DMS153 treated with DMSO at 0.1 percent for 48 hours (cell line): ENCODE data around the gene KIF17.

Experiments
- DNase-seq: peaks from one replicate; lab custom pipeline; 2025; ENCODE audit not compliant: unreplicated experiment; lab: John Stamatoyannopoulos, UW

Gene KIF17

GRCh38 chr1:20632386-20632785 lies 85.4 kb downstream of the KIF17 start:
- no peak for DNase-seq

GRCh38 chr1:20630729-20631128 lies 87.1 kb downstream of the KIF17 start:
- no peak for DNase-seq

- no peak for DNase-seq
Observed at GRCh38 chr1:20626524-20626923, 91.3 kb downstream of the KIF17 start.

GRCh38 chr1:20626098-20626427 lies 91.7 kb downstream of the KIF17 start:
- no peak for DNase-seq

DNA sequence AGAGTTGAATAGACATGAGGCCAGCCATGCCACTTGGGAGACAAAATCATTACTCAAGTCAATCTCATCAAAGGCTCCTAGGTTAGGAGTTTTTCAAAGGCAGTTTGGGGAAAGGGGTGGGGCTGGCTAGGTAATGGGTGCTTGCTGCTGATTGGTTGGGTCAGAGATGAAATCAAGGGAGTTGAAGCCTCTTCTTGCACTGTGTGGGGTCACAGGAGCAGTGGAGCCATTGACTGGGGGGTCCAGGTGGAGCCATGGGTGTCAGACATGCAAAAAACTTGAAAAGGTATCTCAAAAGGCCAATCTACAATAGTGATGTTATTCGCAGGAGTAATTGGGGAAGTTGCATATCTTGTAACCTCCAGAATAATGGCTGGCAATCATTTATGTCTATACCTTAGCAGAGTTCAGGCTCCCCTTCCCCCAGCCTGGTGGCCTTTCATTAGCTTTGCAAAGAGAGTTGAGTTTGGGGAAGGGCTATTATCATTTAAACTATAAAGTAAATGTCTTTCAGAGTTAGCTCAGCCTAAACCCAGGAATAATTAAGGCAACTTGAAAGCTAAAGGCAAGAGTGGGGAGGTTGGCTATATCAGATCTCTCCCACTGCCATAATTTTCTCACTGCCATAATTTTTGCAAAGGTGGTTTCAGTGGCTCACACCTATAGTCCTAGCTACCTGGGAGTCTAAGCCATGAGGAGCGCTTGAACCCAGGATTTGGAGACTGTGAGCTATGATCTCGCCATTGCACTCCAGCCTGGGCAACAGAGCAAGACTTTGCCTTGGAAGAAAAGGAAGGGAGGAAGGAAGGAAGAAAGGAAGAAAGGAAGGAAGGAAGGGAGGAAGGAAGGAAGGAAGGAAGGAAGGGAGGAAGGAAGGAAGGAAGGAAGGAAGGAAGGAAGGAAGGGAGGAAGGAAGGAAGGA lies 92.4 kb downstream of the KIF17 start:
- no peak for DNase-seq

DNA sequence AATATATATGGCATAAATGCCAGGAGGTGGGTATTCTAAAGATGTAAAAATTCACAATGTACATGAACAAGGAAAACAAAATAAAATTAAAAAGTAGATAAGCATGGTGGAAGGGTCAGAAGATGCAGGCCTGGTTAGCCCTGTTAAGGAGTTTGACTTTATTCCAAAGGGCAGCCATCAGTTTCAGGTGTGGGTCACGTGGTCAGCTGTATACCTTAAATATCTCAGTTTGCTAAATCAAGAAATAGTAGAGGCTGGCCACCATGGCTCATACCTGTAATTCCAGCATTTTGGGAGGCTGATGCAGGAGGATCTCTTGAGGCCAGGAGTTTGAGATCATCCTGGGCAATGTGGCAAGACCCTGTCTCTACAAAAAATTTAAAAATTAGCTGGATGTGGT lies 93.1 kb downstream of the KIF17 start:
- no peak for DNase-seq

GRCh38 chr1:20621012-20621411 lies 96.8 kb downstream of the KIF17 start:
- no peak for DNase-seq

GRCh38 chr1:20619999-20620398 lies 97.8 kb downstream of the KIF17 start:
- DNase-seq: no peak

DNA sequence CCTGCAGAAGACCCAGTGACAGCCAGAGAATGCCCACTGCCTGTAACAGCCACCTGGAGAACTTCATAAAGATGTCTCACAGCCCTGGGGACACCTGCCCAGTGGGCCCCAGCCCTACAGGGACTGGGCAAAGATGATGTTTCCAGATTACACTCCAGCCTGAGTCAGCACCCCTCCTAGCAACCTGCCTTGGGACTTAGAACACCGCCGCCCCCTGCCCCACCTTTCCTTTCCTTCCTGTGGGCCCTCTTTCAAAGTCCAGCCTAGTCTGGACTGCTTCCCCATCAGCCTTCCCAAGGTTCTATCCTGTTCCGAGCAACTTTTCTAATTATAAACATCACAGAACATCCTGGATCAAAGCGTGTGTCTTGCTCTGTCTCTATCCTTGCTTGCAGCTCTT lies 99.3 kb downstream of the KIF17 start:
- DNase-seq: no peak

DNA sequence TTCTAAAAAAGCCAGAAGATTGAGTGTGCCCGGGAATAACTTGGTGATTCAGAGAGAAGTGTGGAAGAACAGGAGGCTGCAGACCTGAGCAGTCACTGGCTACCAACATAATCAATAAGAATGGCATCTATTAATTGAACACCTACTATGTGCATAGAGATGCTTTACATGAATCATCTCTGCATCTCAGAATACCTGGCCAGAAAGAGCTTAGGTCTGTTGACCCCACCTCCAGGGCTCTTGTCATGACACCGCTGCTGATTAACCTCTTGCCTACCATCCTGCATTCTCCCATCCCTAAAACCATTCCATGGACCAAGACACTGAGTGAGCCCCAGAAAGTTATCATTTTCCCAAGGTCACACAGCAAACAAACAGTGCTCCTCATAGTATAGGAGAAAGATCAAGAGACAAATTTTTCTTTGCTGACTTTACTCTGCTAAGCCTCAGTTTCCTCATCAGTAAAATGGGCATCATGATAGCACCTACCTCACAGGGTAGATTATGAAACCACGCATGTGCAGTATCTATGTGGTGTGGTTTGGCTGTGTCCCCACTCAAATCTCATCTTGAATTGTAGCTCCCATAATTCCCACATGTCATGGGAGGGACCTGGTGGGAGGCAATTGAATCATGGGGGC lies 100.8 kb downstream of the KIF17 start:
- DNase-seq: no peak

GRCh38 chr1:20615946-20616846 lies 101.6 kb downstream of the KIF17 start:
- DNase-seq: no peak

GRCh38 chr1:20614131-20614579 lies 103.7 kb downstream of the KIF17 start:
- DNase-seq: no peak
